GM21360 (cell line): ENCODE data around the gene MYO1D.

ENCODE experiments used
- ATAC-seq: cut with Tn5 transposase; IDR thresholded peaks from one replicate; pipeline ENCODE4 v1.9.1; 2021; ENCODE audit warnings: mild to moderate bottlenecking, moderate library complexity; ENCODE audit not compliant: unreplicated experiment

Gene MYO1D

DNA sequence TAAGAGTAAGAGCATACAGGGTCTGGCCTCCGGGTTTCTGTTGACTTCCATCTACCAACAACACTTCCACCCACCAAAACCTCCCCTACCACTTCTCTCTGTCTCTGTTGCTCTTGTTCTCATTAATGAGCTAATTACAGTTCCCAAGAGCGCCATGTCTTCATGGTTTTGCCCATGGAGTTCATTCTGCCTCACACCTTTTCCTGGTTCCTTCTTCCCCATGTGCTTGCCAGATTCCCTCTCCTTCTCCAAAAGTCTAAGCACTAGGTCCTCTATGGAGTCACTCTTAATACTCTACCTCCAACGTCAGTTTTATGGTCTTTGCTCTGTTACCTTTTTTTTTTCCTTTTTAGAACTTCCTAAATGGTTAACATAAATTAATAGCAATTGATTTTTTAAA, 92.8 kb downstream of the MYO1D start:
- ATAC-seq: no peak

DNA sequence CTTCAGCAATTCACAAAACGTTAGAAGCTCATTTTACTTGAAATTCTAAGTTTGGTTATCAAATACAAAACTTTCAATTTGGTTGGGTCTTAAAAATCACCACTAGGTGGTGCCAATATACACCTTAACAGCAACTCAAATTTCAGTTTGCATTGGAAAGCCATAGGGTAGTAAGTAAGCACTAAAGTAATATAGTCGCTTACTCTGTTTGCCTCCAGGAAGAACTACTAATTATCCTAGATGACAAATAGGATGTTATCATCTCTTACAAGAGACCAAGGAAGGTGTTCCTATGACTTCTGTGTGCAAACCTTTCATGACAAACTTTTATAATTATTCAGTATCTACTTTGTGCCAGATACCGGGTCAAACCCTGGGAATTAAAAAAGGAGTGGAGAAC, 93.3 kb downstream of the MYO1D start:
- ATAC-seq: no peak

DNA sequence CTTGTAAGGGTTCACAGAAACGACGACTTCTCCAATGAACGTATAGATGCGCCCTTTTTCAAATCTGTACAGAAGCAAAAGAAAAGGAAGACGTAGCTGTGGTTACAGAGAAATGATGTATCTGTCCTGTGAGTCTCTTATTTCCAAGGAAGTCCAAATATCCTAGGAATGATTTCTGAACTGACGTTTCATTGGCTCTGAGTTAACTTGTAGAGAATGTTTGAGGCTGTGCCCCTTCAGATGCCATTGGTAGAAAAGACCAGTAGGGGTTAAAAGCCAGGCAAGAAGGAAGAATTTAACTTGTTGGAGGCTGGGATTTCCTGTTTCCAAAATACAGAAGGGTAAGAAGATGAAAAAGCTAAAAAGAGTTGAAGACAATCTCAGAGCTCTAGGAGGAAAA, 96.2 kb downstream of the MYO1D start:
- no peak for ATAC-seq

DNA sequence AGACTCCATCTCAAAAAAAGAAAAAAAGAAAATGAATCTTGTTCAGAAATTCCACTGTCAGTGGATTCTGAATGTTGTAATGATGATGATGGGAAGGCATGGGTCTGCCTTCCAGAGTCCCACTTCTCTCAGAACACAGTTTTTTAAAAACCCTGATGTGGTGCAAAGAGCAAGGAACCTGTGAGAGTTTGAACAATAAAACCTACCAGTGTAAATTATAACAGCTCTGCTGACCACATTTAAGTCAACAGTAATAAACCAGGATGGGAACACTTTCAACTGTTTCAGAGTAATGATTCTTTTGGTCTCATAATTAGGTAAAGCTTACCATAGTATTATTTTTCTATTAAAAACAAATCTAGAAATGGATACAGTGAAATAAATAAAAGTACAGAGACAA, 99.0 kb downstream of the MYO1D start:
- ATAC-seq: no peak

DNA sequence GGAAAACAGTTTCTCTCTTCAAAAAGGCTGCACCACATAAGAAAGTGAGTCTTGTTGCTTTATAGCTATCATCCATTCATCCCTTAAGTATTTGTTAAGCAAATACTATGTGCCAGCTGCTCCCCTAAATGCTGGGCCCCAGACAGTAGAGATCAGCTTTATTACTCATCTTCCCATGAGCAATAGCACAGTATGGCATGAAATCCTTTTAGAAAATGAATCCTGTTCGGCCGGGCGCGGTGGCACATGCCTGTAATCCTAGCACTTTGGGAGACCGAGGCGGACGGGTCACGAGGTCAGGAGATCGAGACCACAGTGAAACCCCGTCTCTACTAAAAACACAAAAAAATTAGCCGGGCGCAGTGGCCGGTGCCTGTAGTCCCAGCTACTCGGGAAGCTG, 99.5 kb downstream of the MYO1D start:
- ATAC-seq: no peak

DNA sequence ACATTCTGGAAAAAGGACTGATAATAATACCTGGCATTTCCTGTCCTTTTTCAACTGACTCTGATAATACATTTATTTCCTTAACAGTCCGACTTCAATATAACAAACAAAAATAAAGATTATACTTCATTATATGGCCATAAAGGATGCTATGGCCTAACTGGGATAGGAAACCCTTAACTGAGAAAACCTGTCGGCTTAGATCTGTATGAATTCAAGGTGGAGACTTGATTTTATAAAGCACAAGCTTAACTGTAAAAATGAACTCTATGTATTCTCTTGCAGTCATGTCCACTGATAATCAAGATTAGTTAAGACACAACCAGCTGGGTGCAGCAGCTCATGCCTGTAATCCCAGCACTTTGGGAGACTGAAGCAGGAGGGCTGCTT, 102.2 kb downstream of the MYO1D start:
- no peak for ATAC-seq

DNA sequence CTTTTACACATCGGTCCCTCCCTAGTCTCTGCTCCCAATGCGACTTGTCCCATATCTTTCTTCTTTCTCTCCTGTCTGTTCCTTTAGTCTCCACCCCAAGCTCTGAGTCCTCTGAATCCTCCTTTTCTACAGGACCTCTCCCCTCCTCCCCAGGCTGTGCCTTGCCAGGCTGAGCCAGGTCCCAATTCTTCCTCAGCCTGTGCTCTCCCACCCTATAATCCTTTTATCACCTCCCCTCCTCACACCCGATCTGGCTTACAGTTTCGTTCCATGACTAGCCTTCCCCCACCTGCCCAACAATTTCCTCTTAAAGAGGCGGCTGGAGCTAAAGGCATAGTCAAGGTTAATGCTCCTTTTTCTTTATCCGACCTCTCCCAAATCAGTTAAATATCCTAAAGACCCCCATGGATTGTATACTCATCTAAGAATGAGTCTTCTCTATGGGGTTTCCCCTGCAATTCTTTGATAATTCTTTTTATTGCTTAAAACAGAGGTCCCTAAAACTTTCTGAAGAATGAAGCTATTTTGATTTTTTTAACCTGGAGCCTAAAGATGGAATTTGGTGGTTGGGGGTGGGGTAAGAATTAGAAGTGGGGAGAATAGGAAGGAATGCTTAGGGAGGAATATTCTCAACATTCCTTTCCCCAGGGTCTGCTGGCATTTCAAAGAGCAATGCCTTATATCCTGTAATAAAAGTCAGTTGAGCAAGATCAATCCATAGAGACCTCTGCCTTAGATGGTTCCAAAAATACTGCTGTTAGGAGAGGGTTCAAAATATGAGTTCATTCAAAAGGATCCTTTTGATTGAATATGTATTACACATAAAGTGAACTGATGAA, 102.8 kb downstream of the MYO1D start:
- ATAC-seq: no peak

DNA sequence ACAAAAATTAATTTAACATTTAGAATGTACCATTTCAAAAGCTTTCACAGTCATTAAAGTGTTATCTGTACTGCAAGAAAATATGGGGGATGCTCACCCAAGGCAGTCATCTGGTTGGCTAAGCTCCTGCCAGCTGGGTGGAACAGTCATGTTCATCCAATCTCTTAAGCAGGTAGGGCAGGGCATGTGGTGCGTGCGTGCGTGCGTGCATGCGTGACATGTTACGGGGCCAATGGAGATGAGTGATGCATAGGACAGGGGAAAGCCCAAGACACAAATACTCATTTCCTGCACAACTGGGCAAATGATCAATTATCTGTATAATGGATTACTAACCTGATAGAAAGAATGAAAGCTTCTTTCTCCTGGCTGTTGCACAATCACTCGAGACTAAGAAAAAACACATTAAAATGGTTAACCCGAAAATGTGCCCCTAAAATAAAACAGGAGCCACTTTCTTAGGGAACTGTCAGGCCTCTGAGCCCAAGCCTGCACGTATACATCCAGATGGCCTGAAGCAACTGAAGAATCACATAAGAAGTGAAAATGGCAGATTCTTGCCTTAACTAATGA, 104.4 kb downstream of the MYO1D start:
- ATAC-seq: no peak

DNA sequence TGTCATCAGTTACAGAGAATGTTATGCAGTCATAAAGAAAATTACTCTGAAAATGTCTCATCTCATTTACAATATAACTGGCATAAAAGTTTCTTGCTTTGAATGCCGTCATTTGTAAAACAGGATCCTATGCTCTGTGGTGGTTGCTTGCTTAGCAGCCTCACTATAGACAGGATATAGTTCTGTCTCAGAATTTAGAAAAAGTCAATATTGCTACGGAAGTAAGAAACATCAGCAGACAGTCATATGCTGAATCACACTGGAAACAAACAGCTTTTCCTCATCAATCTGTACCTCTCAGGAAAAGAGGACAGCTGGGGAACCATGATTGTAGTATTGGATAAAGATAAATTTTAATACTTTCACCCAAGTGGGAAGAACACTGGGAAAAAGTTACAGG, 105.5 kb downstream of the MYO1D start:
- ATAC-seq: no peak

DNA sequence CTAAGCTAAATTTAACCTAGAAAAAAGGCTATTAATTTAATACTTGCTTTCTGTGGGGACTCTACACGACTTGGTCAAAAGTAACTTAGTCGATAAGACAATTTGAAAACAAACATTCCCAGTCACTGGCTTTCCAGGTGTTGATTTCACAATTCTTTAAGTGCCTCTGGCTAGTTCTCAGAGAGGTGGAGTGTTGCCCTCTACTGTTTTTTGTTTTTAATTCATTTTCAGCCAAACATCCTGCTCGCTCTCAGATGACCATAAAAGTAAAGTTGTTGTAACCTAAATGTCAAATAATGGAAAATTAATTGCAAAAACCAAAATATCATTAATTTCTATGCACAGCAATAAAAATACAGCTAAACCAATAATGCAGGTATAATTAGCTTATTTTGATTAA, 107.1 kb downstream of the MYO1D start:
- no peak for ATAC-seq

DNA sequence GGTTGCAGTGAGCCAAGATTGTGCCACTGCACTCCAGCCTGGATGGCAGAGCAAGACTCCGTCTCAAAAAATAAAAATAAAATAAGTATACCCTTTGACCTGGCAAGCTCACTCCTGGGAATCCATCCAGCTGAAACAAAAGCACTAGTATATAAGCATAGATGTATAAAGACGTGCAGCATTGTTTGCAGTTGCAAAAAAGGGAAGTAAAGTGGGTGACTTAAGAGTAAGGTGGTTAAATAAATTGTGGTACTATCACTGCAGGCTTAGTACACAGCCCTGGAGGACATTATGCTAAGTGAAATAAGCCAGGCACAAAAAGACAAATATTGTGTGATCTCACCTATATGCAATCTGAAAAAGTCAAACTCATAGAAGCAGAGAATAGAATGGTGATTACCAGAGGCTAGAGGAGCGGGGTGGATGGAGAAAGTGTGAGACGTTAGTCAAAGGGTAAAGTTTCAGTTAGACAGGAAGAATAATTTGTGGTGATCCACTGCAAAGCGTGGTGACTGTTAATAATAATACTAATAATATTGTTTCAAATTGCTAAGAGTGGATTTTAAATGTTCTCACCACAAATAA, 113.0 kb downstream of the MYO1D start:
- no peak for ATAC-seq

DNA sequence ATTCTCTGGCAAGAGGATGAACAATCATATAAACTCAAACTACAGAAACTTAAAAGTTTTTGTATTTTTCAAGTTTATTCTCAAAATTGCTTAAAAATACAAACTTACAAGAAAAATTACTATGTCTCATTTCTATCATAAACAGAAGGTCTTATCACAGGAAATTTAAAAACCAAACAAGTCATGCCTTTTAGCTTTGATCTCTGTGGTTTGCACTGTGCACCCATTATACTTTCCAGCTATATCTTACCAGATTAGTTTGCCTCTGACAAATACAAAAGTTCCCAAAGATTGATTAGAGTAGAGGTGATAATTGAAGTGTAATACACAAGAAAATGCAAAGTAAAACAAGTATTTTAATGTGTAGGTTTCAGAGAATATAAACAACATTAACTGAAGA, 117.4 kb downstream of the MYO1D start:
- ATAC-seq: no peak

DNA sequence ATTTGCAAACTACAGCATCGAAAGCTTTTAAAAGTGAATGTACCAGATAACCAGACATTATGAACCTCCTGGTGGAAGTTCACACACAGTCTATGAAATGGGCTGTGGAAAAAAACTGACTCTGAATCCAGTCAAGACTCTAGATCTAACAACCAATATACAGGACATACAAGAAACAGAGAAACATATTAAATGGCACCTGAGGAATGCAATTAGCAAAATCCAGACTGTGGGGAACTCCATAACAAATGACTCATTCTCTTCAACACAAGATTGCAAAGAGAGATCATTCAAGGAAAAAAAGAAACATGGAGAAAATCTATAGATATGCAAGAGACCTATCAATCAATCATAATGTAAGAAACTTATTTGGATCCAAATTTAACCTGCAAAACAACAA, 119.0 kb downstream of the MYO1D start:
- ATAC-seq: no peak

DNA sequence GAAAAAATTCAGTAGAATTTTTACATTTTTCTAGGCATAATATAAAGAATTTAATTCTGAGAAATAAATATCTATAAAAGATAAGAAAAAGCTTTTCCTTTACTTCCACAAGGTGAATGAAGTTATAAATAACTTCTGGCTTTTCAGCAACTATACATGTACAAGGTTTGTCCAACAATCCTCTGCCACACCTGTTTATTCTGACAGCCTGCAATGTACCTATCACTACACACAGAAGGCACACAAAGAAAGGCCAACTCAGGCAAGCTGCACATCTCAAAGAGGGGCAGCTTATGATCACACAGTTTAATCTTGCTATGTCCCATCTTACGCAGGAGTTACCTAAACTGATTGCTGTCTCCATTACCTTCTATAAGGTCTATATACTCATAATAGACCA, 120.2 kb downstream of the MYO1D start:
- ATAC-seq: no peak

DNA sequence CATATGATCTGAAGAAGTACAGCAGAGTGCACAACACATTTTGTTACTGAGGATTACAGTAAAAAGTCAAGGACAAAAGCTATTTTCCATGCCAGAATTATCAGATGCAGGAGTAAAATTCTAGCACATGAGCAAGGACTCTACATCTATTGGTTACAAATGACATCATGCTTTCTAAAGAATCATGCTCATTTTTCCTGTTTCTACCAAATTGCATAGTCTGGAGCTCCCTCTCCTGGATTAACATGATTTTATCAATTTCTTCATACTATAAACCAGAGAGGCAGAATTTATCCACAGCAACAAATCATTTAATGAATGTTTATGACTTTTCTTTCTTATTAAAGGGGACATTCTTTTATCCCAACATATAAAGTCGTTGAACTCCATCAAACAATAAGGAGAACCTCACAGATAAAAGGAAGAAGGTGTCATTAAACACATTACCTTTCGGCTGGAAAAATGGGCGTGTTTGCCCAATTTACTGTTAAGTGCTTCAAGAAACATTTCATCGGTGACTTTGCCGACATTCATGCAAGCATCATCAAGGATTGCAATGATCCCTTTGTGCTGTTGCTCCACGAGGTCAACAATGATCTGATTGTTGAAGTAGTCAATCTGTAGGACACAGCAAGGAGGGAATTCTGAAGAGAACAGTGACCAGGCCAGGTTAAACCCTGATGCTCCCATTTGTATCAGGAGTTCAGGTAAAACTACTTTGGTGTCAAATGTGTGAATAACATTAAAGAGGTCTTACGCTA, 121.7 kb downstream of the MYO1D start:
- no peak for ATAC-seq

DNA sequence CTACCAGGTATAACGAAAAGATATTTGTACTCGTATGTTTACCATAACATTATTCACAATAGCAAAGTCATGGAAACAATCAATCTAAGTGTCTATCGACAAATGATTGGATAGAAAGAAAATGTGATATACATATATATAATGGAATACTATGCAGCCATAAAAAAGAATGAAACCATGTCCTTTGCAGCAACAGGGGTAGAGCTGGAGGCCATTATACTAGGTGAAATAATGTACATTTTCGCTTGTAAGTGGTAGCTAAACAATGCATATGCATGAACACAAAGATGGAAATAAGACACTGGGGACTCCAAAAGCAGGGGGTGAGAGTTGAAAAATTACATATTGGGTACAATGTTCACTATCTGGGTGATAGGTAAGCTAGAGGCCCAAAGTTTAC, 124.0 kb downstream of the MYO1D start:
- ATAC-seq: no peak

DNA sequence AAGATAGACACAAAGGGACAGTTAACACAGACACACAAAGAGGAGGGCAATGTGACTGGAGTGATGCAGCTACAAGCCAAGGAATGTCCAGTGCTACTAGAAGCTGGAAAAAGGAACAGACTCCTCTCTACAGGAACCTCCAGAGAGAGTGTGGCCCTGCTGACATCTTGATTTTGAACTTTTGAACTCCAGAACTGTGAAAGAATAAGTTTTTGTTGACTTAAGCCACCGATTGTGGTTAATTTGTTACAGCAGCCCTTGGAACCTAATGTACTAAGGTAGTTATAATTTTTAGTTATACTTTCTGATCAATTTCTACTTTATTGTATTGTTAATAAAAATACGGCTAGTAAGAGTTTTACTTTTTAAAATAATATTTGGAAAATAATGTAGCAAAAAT, 129.1 kb downstream of the MYO1D start:
- no peak for ATAC-seq

DNA sequence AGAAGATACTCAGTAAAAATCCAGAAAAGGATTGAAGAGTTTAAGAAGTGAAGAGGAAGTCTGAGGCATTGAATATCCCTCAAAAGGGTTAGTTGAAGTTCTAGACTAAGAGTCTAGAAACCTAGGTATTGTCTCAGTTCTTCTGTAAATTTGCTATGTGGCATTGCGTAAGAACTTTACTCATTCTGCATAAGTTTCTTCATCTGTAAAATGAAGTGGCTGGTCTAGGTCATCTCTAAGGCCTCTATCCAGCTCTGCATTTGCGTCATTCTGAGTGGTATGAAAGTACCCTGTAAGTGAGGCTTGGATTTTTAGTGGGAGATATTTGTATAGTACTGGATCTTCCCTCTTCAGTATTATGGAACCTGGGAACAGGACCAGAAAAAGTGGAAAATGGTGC, 130.2 kb downstream of the MYO1D start:
- no peak for ATAC-seq

DNA sequence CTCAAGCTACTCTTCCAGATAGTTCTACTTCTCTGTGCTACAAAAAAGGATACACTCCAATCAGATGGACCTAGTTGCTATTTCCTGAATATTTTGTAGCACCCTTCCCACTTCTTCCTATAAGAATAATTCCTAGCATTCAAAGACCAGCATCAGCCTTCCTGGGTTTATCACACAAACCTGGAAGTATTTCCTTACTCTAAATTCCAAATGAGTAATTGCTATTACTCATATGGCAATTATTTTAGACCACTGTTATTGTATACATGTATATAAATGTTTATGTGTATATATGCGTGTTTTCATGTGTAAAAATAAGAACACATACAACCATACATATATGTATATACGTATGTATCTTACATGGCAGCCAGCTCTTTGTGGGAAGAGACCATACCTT, 130.6 kb downstream of the MYO1D start:
- no peak for ATAC-seq

DNA sequence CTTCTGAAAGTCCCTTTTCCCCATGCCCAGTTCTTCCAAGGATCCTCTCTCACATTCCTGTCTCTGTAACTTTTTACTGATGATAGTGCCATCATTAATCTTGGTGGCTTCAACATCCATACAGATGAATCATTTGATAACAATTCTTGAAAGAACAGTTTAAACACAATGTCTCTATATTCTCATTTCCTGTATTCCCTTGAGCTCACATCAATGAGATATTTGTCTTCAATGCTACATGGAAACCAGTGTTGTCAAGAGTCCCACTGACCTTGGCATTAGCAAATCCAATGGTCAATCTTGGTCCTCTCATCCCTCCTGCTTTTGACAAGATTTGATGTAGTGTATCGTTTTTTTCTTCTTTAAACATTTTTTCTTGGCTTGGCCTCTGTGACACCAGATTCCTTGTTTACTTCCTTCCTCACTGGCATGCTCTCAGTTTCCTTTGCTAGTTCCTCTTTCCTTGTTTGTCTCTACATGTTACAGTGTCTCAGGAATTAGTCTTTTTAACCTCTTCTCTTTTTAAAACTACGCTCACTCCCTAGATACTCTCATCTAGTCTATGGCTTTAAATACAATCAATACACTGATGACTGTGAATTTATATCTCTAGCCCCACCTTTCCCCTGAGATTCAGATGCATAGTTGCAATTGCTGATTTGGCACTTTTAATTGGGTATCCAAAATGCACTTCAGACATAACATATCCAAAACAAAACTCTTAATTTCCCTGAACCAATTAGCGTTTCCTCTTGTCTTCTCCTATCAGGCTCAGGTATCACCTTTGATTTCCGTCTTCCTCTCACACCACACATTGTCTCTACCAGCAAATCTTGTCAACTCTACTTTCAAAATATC, 134.0 kb downstream of the MYO1D start:
- ATAC-seq: no peak

DNA sequence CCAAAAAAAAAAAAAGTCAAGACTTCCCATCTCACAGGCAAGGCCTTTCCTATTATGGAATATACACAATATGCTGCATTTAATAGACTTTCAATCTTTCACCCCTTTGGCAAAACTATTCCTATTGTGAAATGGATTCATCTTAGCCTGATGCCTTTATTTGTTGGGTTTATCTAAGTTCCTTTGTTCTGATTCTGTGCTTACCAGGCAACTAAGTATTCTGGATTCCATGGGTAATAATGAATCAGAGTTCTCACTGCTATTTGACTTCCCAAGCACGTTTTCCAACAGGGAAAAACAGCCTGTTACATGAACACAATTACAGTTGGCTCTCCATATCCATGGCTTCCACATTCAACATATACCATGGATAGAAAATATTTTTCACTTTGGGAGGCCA, 135.5 kb downstream of the MYO1D start:
- no peak for ATAC-seq
